HepG2 (cell line): ENCODE results near the gene CCDC142. TPM values are rescaled to one million over a fixed set of nuclear protein-coding genes. Genes with fewer than 3 reads are reported as not detected.

Experiments used
- BRD4 ChIP-seq: sonication (generic); formaldehyde crosslinking; IDR thresholded peaks from 2 replicates; pipeline ENCODE4 v1.4.0; 2020; ENCODE audit warnings: missing genetic modification reagents
- CEBPG ChIP-seq: IDR thresholded peaks from 2 replicates; pipeline ENCODE4 v1.6.1; 2016
- CHD4 ChIP-seq: fragments of 200-600 bp; sonication (generic); IDR thresholded peaks from 2 replicates; pipeline ENCODE4 v1.7.0; 2017; ENCODE audit warnings: mild to moderate bottlenecking, low read length, borderline replicate concordance
- CREB1 ChIP-seq, 2 experiments: fragments of 450-650 bp in 1 of 2; IDR thresholded peaks; 2 replicates each; pipeline ENCODE4 v1.6.1; 2016 to 2017; ENCODE audit warnings: control low read depth in 1 of 2, mild to moderate bottlenecking in 1 of 2, missing compliant biosample characterization in 1 of 2, missing genetic modification characterization in 1 of 2
- E2F1 ChIP-seq: sonication (generic); formaldehyde crosslinking; IDR thresholded peaks from 2 replicates; pipeline ENCODE4 v1.5.0; 2020; ENCODE audit warnings: missing genetic modification reagents
- FOXK1 ChIP-seq: sonication (generic); formaldehyde crosslinking; IDR thresholded peaks from 2 replicates; pipeline ENCODE4 v1.4.0; 2020; ENCODE audit warnings: low read depth, missing genetic modification reagents, borderline replicate concordance
- HNF4A ChIP-seq: sonication (generic); formaldehyde crosslinking; IDR thresholded peaks from 2 replicates; pipeline ENCODE4 v1.4.0; 2020; ENCODE audit warnings: missing genetic modification reagents
- HNRNPUL1 ChIP-seq: fragments of 200-400 bp; formaldehyde crosslinking; IDR thresholded peaks from 2 replicates; pipeline ENCODE4 v1.6.1; 2017; ENCODE audit warnings: low read depth, mild to moderate bottlenecking, low read length, moderate library complexity
- KLF11 ChIP-seq: IDR thresholded peaks from 2 replicates; pipeline ENCODE4 v1.6.1; 2016; ENCODE audit warnings: missing compliant biosample characterization
- NKX3-1 ChIP-seq: sonication (generic); formaldehyde crosslinking; IDR thresholded peaks from 2 replicates; pipeline ENCODE4 v1.5.0; 2020; ENCODE audit warnings: missing genetic modification reagents
- PLSCR1 ChIP-seq: sonication (generic); formaldehyde crosslinking; IDR thresholded peaks from 2 replicates; pipeline ENCODE4 v1.5.0; 2020; ENCODE audit warnings: missing genetic modification reagents, mild to moderate bottlenecking, borderline replicate concordance
- SIX1 ChIP-seq: sonication (generic); formaldehyde crosslinking; IDR thresholded peaks from 2 replicates; pipeline ENCODE4 v1.4.0; 2020; ENCODE audit warnings: missing genetic modification reagents, borderline replicate concordance
- SPEN ChIP-seq: sonication (generic); formaldehyde crosslinking; IDR thresholded peaks from 2 replicates; pipeline ENCODE4 v1.5.1; 2020; ENCODE audit warnings: low read depth, mild to moderate bottlenecking, missing genetic modification reagents
- SYNCRIP ChIP-seq: fragments of 200-400 bp; formaldehyde crosslinking; IDR thresholded peaks from 2 replicates; pipeline ENCODE4 v1.6.1; 2018; ENCODE audit warnings: mild to moderate bottlenecking, low read depth, low read length; ENCODE audit not compliant: insufficient read depth
- TCF7L2 ChIP-seq: IDR thresholded peaks from 2 replicates; pipeline ENCODE4 v1.6.1; 2011; ENCODE audit warnings: mild to moderate bottlenecking, low read depth, low read length, moderate library complexity
- YEATS4 ChIP-seq: sonication (generic); formaldehyde crosslinking; IDR thresholded peaks from 2 replicates; pipeline ENCODE4 v1.4.0; 2020; ENCODE audit warnings: missing genetic modification reagents, borderline replicate concordance
- ZMYM3 ChIP-seq: sonication (generic); formaldehyde crosslinking; IDR thresholded peaks from 2 replicates; pipeline ENCODE4 v1.5.1; 2020; ENCODE audit warnings: mild to moderate bottlenecking, missing genetic modification reagents
- ZNF543 ChIP-seq: sonication (generic); formaldehyde crosslinking; IDR thresholded peaks from 2 replicates; pipeline ENCODE4 v1.4.0; 2020; ENCODE audit warnings: mild to moderate bottlenecking, missing genetic modification reagents
- polyA plus RNA-seq, 8 experiments: library from polyadenylated mRNA; depleted of rRNA in 3 of 8; stranded (reverse) in 7 of 8; unstranded in 1 of 8; fragments of >200 nt; fragmentation: Illumina TruSeq in 4 of 8; extraction: Trizol in 4 of 8; gene quantifications; 2 replicates each; pipeline versions ENCODE4 v1.2.1 to v1.2.3, GENCODE V29; 2011 to 2016; ENCODE audit warnings: low read depth in 4 of 8, missing spikeins in 1 of 8, mixed read lengths in 1 of 8; ENCODE audit not compliant: insufficient read depth in 1 of 8
- total RNA-seq, 5 experiments: library from RNA; depleted of rRNA; stranded (reverse); fragments of >200 nt; fragmentation: Illumina TruSeq; extraction: Trizol; gene quantifications; 2 replicates each; pipeline ENCODE4 v1.2.3, GENCODE V29; 2016; ENCODE audit warnings: low read depth in 1 of 5
- TF ChIP-seq, protein P1 (sequence below): IDR thresholded peaks from 2 replicates; pipeline ENCODE4 v1.6.1; 2012; ENCODE audit warnings: low read length, improper control_type of control experiment
- TF ChIP-seq, protein P2 (sequence below): IDR thresholded peaks from 2 replicates; pipeline ENCODE4 v1.6.1; 2016; ENCODE audit warnings: missing biosample characterization, missing genetic modification reagents, low read depth
- TF ChIP-seq, protein P3 (sequence below): sonication (generic); formaldehyde crosslinking; conservative IDR thresholded peaks from 2 replicates; pipeline ENCODE4 v1.4.0; 2020; ENCODE audit warnings: missing genetic modification reagents

Gene CCDC142
- total and polyA plus RNA-seq, 2 of the 13 experiments (the other 11 are each of a cell fraction or from before 2014, with no cell fraction given), result 14.7 to 30.4 TPM

DNA sequence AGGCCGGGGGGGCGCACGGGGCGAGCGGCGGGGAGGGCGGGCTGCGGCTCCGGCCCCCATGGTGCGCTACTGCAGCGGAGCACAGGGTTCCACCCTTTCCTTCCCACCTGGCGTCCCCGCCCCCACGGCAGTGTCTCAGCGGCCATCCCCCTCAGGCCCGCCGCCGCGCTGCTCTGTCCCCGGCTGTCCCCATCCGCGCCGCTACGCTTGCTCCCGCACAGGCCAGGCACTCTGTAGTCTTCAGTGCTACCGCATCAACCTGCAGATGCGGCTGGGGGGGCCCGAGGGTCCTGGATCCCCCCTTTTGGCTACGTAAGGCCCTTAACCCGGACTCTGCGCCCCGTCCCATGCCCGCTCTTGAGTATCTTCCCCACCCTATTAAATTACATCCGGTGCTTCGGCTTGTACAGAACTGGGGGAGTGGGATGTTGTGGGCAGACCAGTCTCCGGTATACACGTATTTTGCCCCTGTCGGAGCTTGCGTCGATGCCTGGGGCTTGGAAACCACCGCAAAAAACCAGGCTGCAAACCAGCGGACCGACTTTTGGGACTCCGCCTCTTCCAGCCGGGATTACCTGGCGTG lies 25.2 kb downstream of the CCDC142 start (continued):
- TF ChIP-seq, protein P1, sequence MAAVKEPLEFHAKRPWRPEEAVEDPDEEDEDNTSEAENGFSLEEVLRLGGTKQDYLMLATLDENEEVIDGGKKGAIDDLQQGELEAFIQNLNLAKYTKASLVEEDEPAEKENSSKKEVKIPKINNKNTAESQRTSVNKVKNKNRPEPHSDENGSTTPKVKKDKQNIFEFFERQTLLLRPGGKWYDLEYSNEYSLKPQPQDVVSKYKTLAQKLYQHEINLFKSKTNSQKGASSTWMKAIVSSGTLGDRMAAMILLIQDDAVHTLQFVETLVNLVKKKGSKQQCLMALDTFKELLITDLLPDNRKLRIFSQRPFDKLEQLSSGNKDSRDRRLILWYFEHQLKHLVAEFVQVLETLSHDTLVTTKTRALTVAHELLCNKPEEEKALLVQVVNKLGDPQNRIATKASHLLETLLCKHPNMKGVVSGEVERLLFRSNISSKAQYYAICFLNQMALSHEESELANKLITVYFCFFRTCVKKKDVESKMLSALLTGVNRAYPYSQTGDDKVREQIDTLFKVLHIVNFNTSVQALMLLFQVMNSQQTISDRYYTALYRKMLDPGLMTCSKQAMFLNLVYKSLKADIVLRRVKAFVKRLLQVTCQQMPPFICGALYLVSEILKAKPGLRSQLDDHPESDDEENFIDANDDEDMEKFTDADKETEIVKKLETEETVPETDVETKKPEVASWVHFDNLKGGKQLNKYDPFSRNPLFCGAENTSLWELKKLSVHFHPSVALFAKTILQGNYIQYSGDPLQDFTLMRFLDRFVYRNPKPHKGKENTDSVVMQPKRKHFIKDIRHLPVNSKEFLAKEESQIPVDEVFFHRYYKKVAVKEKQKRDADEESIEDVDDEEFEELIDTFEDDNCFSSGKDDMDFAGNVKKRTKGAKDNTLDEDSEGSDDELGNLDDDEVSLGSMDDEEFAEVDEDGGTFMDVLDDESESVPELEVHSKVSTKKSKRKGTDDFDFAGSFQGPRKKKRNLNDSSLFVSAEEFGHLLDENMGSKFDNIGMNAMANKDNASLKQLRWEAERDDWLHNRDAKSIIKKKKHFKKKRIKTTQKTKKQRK, result no peak
- TF ChIP-seq KLF11, result no peak; the same call in 1 of the 2 replicates
- TF ChIP-seq ZMYM3 (CRISPR knock-in tag), result no peak; the same call in 1 of the 2 replicates
- TF ChIP-seq, protein P2, sequence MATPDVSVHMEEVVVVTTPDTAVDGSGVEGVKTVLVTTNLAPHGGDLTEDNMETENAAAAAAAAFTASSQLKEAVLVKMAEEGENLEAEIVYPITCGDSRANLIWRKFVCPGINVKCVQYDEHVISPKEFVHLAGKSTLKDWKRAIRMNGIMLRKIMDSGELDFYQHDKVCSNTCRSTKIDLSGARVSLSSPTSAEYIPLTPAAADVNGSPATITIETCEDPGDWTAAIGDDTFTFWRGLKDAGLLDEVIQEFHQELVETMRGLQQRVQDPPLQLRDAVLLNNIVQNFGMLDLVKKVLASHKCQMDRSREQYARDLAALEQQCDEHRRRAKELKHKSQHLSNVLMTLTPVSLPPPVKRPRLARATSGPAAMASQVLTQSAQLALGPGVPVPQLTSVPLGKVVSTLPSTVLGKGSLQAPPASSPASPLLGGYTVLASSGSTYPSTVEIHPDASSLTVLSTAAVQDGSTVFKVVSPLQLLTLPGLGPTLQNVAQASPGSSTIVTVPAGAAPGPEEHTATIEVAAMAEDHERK (CRISPR knock-in tag), result no peak
- no peak for TF ChIP-seq TCF7L2
- peak; percentile 3; the same call in 1 of the 2 replicates for TF ChIP-seq CEBPG (CRISPR knock-in tag)
- TF ChIP-seq YEATS4 (CRISPR knock-in tag), result peak; percentile 82
- no peak for TF ChIP-seq SYNCRIP
- TF ChIP-seq PLSCR1 (CRISPR knock-in tag), result no peak
- peak; percentile 91 for TF ChIP-seq SPEN (CRISPR knock-in tag)
- TF ChIP-seq BRD4, result peak; percentile 82
- TF ChIP-seq CHD4, result peak; percentile 50; the same call in 1 of the 2 replicates
- peak; percentile 50; the same call in 1 of the 2 replicates for TF ChIP-seq SIX1 (CRISPR knock-in tag)
- TF ChIP-seq HNRNPUL1, result no peak
- peak; percentile 66; the same call in 1 of the 2 replicates for TF ChIP-seq NKX3-1 (CRISPR knock-in tag)
- peak; percentile 42 for TF ChIP-seq HNF4A (CRISPR knock-in tag)
- TF ChIP-seq FOXK1 (CRISPR knock-in tag), result no peak; the same call in 1 of the 2 replicates
- no peak for TF ChIP-seq E2F1 (CRISPR knock-in tag)
- TF ChIP-seq, protein P3, sequence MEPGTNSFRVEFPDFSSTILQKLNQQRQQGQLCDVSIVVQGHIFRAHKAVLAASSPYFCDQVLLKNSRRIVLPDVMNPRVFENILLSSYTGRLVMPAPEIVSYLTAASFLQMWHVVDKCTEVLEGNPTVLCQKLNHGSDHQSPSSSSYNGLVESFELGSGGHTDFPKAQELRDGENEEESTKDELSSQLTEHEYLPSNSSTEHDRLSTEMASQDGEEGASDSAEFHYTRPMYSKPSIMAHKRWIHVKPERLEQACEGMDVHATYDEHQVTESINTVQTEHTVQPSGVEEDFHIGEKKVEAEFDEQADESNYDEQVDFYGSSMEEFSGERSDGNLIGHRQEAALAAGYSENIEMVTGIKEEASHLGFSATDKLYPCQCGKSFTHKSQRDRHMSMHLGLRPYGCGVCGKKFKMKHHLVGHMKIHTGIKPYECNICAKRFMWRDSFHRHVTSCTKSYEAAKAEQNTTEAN (CRISPR knock-in tag), result peak; percentile 62; the same call in 1 of the 2 replicates
- TF ChIP-seq CREB1 (IDR thresholded peaks at IDR 0.05), result no peak
- no peak for TF ChIP-seq CREB1 (CRISPR knock-in tag; IDR thresholded peaks at IDR 0.05)
- TF ChIP-seq ZNF543 (CRISPR knock-in tag), result 0 out of 2 replicates have a peak, but pooled peaks have one; percentile 79
